Neural cell (in vitro differentiated cells): ENCODE results near the gene PRAC1. TPM values are rescaled to one million over a fixed set of nuclear protein-coding genes. Genes with fewer than 3 reads are reported as not detected.
"Not testable (repeated sequence)": the region's sequence is repeated elsewhere in the genome, so short reads cannot be mapped to it uniquely, and the experiment has no call there.

ENCODE experiments used
- H2AFZ ChIP-seq: fragments of 200-600, 300-800 bp; sonication (generic), shearing (Covaris generic); 2 replicates; pipeline ENCODE4 v1.6.0; 2014; ENCODE audit warnings: low read depth, mild to moderate bottlenecking, antibody characterized with exemption, low read length, moderate library complexity
- H3F3A ChIP-seq: fragments of 200-600 bp; shearing (Covaris generic); 2 replicates; pipeline ENCODE4 v1.6.1; 2016; ENCODE audit warnings: mild to moderate bottlenecking, moderate library complexity, mixed read lengths, antibody characterized with exemption, low read length; ENCODE audit not compliant: insufficient read depth, poor library complexity, severe bottlenecking
- H3K27ac ChIP-seq: fragments of 200-600, 300-800 bp; sonication (generic), shearing (Covaris generic); 2 replicates; pipeline ENCODE4 v1.5.1; 2014; ENCODE audit warnings: mild to moderate bottlenecking, low read length, moderate library complexity
- H3K27me3 ChIP-seq: fragments of 300-800, 200-600 bp; sonication (generic), shearing (Covaris generic); 2 replicates; pipeline ENCODE4 v1.6.0; 2014; ENCODE audit warnings: mild to moderate bottlenecking, low read depth, low read length, moderate library complexity; ENCODE audit not compliant: insufficient read depth
- H3K36me3 ChIP-seq: fragments of 300-800, 200-600 bp; sonication (generic), shearing (Covaris generic); 2 replicates; pipeline ENCODE4 v1.5.1; 2014; ENCODE audit warnings: mild to moderate bottlenecking, antibody characterized with exemption, low read length, moderate library complexity; ENCODE audit not compliant: insufficient read depth
- H3K4me2 ChIP-seq: fragments of 300-800, 200-600 bp; sonication (generic), shearing (Covaris generic); 2 replicates; pipeline ENCODE4 v1.6.0; 2014; ENCODE audit warnings: mild to moderate bottlenecking, low read length
- H3K4me3 ChIP-seq: fragments of 300-800, 200-600 bp; sonication (generic), shearing (Covaris generic); 2 replicates; pipeline ENCODE4 v1.5.1; 2014; ENCODE audit warnings: mild to moderate bottlenecking, low read length, moderate library complexity
- H3K79me2 ChIP-seq: fragments of 200-600 bp; shearing (Covaris generic); replicated peaks from 2 replicates; pipeline ENCODE4 v1.6.0; 2014; ENCODE audit warnings: mild to moderate bottlenecking, low read length, moderate library complexity; ENCODE audit not compliant: insufficient read depth
- H3K9ac ChIP-seq: fragments of 300-800, 200-600 bp; sonication (generic), shearing (Covaris generic); 2 replicates; pipeline ENCODE4 v1.6.1; 2016; ENCODE audit warnings: mild to moderate bottlenecking, low read length, mixed read lengths
- H3K9me2 ChIP-seq: fragments of 200-600 bp; shearing (Covaris generic); 2 replicates; pipeline ENCODE4 v1.6.1; 2016; ENCODE audit warnings: mild to moderate bottlenecking, low read length, mixed read lengths; ENCODE audit not compliant: insufficient read depth
- H3K9me3 ChIP-seq: fragments of 200-600, 300-800 bp; sonication (generic), shearing (Covaris generic); 2 replicates; pipeline ENCODE4 v1.6.1; 2016; ENCODE audit warnings: mild to moderate bottlenecking, mixed run types, low read length, moderate library complexity, mixed read lengths
- H4K20me1 ChIP-seq: fragments of 200-600 bp; shearing (Covaris generic); 2 replicates; pipeline ENCODE4 v1.6.1; 2016; ENCODE audit warnings: mild to moderate bottlenecking, mixed run types; ENCODE audit not compliant: insufficient read depth
- EP300 ChIP-seq: fragments of 450-650 bp; conservative IDR thresholded peaks from 2 replicates; pipeline ENCODE4 v1.6.1; 2014; ENCODE audit warnings: antibody characterized with exemption, mild to moderate bottlenecking, moderate library complexity; ENCODE audit not compliant: poor library complexity, severe bottlenecking
- EZH2 ChIP-seq: fragments of 200-600, 300-800 bp; shearing (Covaris generic), sonication (generic); IDR thresholded peaks from 2 replicates; pipeline ENCODE4 v1.6.1; 2014; ENCODE audit warnings: antibody characterized with exemption, low read length, borderline replicate concordance, mild to moderate bottlenecking; ENCODE audit not compliant: insufficient read depth, poor library complexity, severe bottlenecking
- MXI1 ChIP-seq: fragments of 450-650 bp; conservative IDR thresholded peaks from 2 replicates; pipeline ENCODE4 v1.6.1; 2014; ENCODE audit warnings: antibody characterized with exemption, mild to moderate bottlenecking; ENCODE audit not compliant: poor library complexity, severe bottlenecking
- POLR2AphosphoS5 ChIP-seq: IDR thresholded peaks from 2 replicates; pipeline ENCODE4 v1.6.1; 2012
- RAD21 ChIP-seq: fragments of 450-650 bp; conservative IDR thresholded peaks from 2 replicates; pipeline ENCODE4 v1.6.1; 2014; ENCODE audit warnings: antibody characterized with exemption, mild to moderate bottlenecking, moderate library complexity
- SMC3 ChIP-seq: fragments of 450-650 bp; conservative IDR thresholded peaks from 2 replicates; pipeline ENCODE4 v1.6.1; 2014; ENCODE audit warnings: antibody characterized with exemption, mild to moderate bottlenecking, moderate library complexity; ENCODE audit not compliant: poor library complexity
- TAF1 ChIP-seq: IDR thresholded peaks from 2 replicates; pipeline ENCODE4 v1.6.1; 2012; ENCODE audit warnings: low read depth
- polyA plus RNA-seq: library from polyadenylated mRNA; depleted of rRNA; stranded (reverse); fragments of >200 nt; gene quantifications from 2 replicates; pipeline ENCODE4 v1.2.3, GENCODE V29; 2014
- TF ChIP-seq, protein P1 (sequence below): fragments of 450-650 bp; IDR thresholded peaks from 2 replicates; pipeline ENCODE4 v1.5.1; 2014; ENCODE audit warnings: antibody characterized with exemption, mild to moderate bottlenecking, moderate library complexity; ENCODE audit not compliant: poor library complexity, severe bottlenecking
- TF ChIP-seq, protein P2 (sequence below): IDR thresholded peaks from 2 replicates; pipeline ENCODE4 v1.6.1; 2012; ENCODE audit warnings: borderline replicate concordance

Gene PRAC1
- polyA plus RNA-seq, 1 donor from 2014 or later = not detected

DNA sequence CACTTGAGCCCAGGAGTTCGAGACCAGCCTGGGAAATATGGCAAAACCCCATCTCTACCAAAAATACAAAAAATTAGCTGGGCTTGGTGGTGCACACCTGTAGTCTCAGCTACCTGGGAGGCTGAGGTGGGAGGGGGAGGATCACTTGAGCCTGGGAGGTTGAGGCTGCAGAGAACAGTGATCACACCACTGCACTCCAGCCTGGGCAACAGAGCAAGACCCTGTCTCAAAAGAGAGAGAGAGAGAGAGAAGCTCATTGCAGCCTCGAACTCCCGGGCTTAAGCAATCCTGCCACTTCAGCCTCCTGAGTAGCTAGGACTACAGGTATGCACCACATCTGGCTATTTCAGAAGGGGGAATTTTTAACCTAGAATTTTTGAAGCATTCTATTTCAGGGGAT is 5.8 kb downstream of the PRAC1 start:
- not testable (repeated sequence) for H3K4me3 ChIP-seq, H3K4me2 ChIP-seq, H2AFZ ChIP-seq, H4K20me1 ChIP-seq, H3K9ac ChIP-seq, H3F3A ChIP-seq, H3K9me2 ChIP-seq, H3K27ac ChIP-seq, H3K79me2 ChIP-seq, H3K9me3 ChIP-seq, H3K36me3 ChIP-seq
- peaks cover 99% of the 10 kb centered on the region for H3K27me3 ChIP-seq

DNA sequence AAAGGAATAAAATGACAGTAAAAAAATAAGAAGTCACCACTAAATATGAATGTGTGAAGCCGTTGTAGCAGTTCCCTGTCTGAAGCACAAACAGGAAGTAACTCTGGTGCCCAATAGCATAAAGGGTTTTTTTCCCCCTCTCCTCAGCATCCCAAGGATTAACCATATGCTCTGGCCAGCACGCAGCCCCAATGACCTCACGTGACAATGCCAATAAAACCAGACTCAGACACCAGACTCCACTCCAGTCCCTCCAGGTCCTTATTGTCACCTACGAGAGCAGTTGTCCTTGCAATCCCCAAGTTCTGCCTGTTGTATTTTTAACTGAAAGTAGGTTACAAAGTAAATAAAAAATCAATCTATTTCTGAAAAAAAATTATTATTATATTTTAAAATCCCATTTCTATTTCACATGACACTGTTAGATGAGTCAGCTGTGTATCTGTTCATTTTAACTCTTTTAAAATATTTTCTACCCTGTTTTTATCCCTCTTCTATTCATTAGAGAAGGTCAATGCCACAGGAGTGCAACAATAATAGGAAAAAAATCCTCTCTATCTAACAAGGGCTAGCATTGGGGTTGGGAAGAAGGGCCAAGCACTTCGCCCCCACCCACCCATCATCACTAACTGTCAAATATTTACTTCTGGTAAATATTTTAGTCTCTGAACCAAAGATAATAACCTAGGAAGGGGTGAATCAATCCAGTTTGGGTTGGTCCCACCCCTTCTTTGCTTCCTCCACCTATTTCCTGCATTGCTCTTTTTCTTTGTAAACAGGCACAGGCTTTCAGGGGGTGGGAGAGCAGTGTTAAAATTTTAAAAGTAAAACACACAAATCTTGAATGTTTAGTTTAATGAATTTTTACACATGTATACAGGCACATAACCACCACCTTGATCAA is 6.6 kb downstream of the PRAC1 start:
- Histone ChIP-seq H3K4me2 (no peak overlapping the region), H3F3A (no peaks in the 10 kb centered on the region), H3K9me2 (no peaks in the 10 kb centered on the region), H4K20me1 (no peaks in the 10 kb centered on the region), H3K4me3 (no peak overlapping the region), H3K36me3 (no peaks in the 10 kb centered on the region), H3K79me2 (no peaks in the 10 kb centered on the region), H3K9ac (no peak overlapping the region), H3K27ac (no peak overlapping the region), H2AFZ (no peak overlapping the region), H3K9me3 (peaks cover 5% of the 10 kb centered on the region), H3K27me3 (peaks cover 99% of the 10 kb centered on the region)
- no peak for TF ChIP-seq EP300
- no peak for TF ChIP-seq RAD21
- TF ChIP-seq MXI1 = no peak
- TF ChIP-seq, protein P1, sequence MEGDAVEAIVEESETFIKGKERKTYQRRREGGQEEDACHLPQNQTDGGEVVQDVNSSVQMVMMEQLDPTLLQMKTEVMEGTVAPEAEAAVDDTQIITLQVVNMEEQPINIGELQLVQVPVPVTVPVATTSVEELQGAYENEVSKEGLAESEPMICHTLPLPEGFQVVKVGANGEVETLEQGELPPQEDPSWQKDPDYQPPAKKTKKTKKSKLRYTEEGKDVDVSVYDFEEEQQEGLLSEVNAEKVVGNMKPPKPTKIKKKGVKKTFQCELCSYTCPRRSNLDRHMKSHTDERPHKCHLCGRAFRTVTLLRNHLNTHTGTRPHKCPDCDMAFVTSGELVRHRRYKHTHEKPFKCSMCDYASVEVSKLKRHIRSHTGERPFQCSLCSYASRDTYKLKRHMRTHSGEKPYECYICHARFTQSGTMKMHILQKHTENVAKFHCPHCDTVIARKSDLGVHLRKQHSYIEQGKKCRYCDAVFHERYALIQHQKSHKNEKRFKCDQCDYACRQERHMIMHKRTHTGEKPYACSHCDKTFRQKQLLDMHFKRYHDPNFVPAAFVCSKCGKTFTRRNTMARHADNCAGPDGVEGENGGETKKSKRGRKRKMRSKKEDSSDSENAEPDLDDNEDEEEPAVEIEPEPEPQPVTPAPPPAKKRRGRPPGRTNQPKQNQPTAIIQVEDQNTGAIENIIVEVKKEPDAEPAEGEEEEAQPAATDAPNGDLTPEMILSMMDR = no peak
- no peak for TF ChIP-seq TAF1

DNA sequence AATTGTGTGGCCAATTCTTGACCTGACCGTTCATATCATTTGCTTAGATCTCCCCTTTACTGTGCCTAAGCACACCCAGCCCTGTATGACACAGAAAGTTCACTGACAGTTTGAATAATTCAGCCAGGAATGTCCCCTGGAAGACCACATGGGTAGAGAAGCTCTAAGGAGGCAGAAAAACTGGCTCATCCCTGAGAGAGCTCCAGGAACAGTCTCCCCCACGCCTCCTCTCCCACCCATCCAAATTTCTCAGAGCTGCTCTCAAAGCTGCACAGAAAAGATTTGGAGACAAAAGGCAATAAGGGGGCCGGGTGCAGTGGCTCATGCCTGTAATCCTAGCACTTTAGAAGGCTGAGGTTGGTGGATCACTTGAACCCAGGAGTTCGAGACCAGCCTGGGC is 11.2 kb downstream of the PRAC1 start:
- no peak overlapping the region for H3K27ac ChIP-seq
- H3K9me2 ChIP-seq = no peaks in the 10 kb centered on the region
- TF ChIP-seq EP300 (no peak), SMC3 (no peak), POLR2AphosphoS5 (no peak), MXI1 (no peak), RAD21 (no peak), TAF1 (no peak), EZH2 (no peak)
- TF ChIP-seq, protein P1 = no peak
- TF ChIP-seq, protein P2, sequence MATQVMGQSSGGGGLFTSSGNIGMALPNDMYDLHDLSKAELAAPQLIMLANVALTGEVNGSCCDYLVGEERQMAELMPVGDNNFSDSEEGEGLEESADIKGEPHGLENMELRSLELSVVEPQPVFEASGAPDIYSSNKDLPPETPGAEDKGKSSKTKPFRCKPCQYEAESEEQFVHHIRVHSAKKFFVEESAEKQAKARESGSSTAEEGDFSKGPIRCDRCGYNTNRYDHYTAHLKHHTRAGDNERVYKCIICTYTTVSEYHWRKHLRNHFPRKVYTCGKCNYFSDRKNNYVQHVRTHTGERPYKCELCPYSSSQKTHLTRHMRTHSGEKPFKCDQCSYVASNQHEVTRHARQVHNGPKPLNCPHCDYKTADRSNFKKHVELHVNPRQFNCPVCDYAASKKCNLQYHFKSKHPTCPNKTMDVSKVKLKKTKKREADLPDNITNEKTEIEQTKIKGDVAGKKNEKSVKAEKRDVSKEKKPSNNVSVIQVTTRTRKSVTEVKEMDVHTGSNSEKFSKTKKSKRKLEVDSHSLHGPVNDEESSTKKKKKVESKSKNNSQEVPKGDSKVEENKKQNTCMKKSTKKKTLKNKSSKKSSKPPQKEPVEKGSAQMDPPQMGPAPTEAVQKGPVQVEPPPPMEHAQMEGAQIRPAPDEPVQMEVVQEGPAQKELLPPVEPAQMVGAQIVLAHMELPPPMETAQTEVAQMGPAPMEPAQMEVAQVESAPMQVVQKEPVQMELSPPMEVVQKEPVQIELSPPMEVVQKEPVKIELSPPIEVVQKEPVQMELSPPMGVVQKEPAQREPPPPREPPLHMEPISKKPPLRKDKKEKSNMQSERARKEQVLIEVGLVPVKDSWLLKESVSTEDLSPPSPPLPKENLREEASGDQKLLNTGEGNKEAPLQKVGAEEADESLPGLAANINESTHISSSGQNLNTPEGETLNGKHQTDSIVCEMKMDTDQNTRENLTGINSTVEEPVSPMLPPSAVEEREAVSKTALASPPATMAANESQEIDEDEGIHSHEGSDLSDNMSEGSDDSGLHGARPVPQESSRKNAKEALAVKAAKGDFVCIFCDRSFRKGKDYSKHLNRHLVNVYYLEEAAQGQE = no peak
- no peaks in the 10 kb centered on the region for H3K36me3 ChIP-seq
- no peaks in the 10 kb centered on the region for H3K79me2 ChIP-seq
- H3K4me2 ChIP-seq = no peak overlapping the region
- no peak overlapping the region for H2AFZ ChIP-seq
- peaks cover 92% of the 10 kb centered on the region for H3K27me3 ChIP-seq
- H3K4me3 ChIP-seq = no peak overlapping the region
- H3K9me3 ChIP-seq = no peaks in the 10 kb centered on the region
- no peaks in the 10 kb centered on the region for H3F3A ChIP-seq
- no peak overlapping the region for H3K9ac ChIP-seq
- no peaks in the 10 kb centered on the region for H4K20me1 ChIP-seq
